Measurements from ENCODE around the gene SMAD7. TPM values are rescaled to one million over a fixed set of nuclear protein-coding genes. Genes with fewer than 3 reads are reported as not detected.

SMAD7 gene
- total RNA-seq, 4 donors from 2014 or later, result 41.2 to 76.0 (median 55.2) TPM

DNA sequence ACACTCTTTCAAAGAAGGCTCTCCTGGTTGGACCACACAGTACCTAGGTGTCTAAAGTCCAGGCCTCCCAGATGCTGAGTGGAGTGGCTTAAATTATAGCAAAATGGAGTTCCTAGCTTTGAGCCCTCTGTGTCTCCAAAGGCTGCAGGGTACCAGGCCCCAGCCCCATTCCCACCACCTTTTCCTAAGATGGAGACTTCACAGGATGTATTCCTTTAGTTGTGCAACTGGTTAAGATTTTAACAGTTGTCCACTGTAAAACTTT lies 4.9 kb downstream of the SMAD7 start:
- peak overlapping the region in 1 of 2 donors; percentile 97 for H3K4me3 ChIP-seq
- ATAC-seq, result no peak
- peaks cover 0 to 8% of the 10 kb centered on the region in 2 donors for H3K36me3 ChIP-seq
- H3K9me3 ChIP-seq, result no peaks in the 10 kb centered on the region
- no peaks in the 10 kb centered on the region for H3K27me3 ChIP-seq
- peaks cover 14 to 75% (median 56%) of the 10 kb centered on the region in 3 donors for H3K4me1 ChIP-seq
- H3K27ac ChIP-seq, result peak overlapping the region in 3 of 4 donors; percentile 67 to 98 (median 93)
- TF ChIP-seq EP300 (IDR thresholded peaks at IDR 0.05) (no peak), POLR2AphosphoS5 (IDR thresholded peaks at IDR 0.05) (no peak), POLR2A (IDR thresholded peaks at IDR 0.05) (no peak)
- TF ChIP-seq, protein P1, sequence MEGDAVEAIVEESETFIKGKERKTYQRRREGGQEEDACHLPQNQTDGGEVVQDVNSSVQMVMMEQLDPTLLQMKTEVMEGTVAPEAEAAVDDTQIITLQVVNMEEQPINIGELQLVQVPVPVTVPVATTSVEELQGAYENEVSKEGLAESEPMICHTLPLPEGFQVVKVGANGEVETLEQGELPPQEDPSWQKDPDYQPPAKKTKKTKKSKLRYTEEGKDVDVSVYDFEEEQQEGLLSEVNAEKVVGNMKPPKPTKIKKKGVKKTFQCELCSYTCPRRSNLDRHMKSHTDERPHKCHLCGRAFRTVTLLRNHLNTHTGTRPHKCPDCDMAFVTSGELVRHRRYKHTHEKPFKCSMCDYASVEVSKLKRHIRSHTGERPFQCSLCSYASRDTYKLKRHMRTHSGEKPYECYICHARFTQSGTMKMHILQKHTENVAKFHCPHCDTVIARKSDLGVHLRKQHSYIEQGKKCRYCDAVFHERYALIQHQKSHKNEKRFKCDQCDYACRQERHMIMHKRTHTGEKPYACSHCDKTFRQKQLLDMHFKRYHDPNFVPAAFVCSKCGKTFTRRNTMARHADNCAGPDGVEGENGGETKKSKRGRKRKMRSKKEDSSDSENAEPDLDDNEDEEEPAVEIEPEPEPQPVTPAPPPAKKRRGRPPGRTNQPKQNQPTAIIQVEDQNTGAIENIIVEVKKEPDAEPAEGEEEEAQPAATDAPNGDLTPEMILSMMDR (IDR thresholded peaks at IDR 0.05), result no peak

DNA sequence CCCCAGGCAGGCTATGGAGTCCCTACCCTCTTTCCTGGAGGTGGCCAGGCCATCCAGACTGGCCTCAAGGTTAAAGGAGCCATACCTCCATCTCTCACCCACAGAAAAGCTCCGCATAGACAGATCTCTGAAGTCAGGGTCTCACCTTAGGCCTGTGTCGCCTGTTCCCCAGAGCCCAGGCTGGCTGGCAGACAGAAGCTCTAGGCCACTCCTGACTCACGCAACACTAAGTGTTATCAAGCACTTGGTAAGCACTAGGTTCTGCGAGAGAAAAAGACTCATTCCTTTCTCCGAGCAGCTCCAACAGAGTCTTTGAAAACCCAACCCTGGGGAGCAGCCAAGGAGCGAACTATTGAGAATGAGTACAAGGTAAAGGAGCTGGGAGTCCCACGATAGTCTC lies 6.1 kb downstream of the SMAD7 start:
- ATAC-seq, result no peak
- peaks cover 0 to 8% of the 10 kb centered on the region in 2 donors for H3K36me3 ChIP-seq
- WGBS, 2 donors (ENCODE audit: low coverage in 1 of 2), result 71% methylated on average over 3 of the region's 7 CpGs; no CpG with 5 or more reads in 1 of the 2 donors
- TF ChIP-seq POLR2A (IDR thresholded peaks at IDR 0.05) (no peak), EP300 (IDR thresholded peaks at IDR 0.05) (no peak), POLR2AphosphoS5 (IDR thresholded peaks at IDR 0.05) (no peak)
- TF ChIP-seq, protein P1 (IDR thresholded peaks at IDR 0.05), result no peak
- H3K27me3 ChIP-seq, result no peaks in the 10 kb centered on the region
- peak overlapping the region in 1 of 2 donors; percentile 97 for H3K4me3 ChIP-seq
- H3K9me3 ChIP-seq, result no peaks in the 10 kb centered on the region
- H3K4me1 ChIP-seq, result peaks cover 20 to 88% (median 68%) of the 10 kb centered on the region in 3 donors
- H3K27ac ChIP-seq, result peak overlapping the region; percentile 5 to 98 (median 88)

DNA sequence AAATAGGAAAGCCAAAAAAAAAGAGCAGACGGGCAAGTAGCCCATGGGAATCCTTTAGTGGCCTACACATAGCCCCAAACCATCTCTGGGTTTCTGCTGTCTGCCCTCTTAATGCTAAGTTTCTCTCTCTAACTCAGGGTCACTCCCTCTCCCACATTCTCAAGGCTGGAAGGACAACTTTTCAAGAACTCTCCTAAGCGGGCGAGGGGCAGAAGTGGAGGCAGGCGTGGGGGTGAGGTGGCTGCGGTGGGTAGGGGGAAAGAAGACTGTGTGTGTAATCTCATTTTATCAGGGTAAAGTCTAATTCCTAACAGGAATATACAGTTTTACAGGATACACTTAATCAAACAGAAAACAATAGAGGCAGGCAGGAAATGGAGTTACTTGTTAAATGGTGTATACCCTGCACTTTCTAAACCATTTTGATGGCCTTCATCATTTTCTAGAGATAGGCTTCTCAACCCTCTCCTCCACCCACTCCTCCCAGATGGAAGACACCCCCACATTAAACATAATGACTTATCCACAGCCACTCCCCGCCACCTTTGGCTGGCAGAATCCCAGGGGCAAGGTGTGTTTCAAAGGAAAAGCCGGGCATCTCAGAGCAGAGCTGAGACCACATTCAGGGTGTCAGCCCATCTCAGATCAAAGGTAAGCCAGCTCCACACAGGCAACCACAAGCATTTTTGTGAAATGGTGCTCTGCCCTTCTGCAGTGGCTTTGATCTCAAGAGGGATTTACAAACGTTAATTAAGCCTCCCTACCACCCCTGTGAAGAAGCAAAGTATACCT lies 6.8 kb downstream of the SMAD7 start:
- H3K27me3 ChIP-seq, result no peaks in the 10 kb centered on the region
- H3K9me3 ChIP-seq, result no peaks in the 10 kb centered on the region
- TF ChIP-seq POLR2AphosphoS5 (IDR thresholded peaks at IDR 0.05), result no peak
- no peak for TF ChIP-seq EP300 (IDR thresholded peaks at IDR 0.05)
- TF ChIP-seq POLR2A (IDR thresholded peaks at IDR 0.05), result no peak
- TF ChIP-seq, protein P1 (IDR thresholded peaks at IDR 0.05), result no peak
- H3K27ac ChIP-seq, result peak overlapping the region; percentile 5 to 98 (median 88)
- peaks cover 20 to 95% (median 75%) of the 10 kb centered on the region in 3 donors for H3K4me1 ChIP-seq
- WGBS, 2 donors (ENCODE audit: low coverage in 1 of 2), result 77 to 80% methylated on average over 5 to 6 of the region's 8 CpGs
- ATAC-seq, result no peak
- peaks cover 0 to 8% of the 10 kb centered on the region in 2 donors for H3K36me3 ChIP-seq
- no peak overlapping the region for H3K4me3 ChIP-seq

DNA sequence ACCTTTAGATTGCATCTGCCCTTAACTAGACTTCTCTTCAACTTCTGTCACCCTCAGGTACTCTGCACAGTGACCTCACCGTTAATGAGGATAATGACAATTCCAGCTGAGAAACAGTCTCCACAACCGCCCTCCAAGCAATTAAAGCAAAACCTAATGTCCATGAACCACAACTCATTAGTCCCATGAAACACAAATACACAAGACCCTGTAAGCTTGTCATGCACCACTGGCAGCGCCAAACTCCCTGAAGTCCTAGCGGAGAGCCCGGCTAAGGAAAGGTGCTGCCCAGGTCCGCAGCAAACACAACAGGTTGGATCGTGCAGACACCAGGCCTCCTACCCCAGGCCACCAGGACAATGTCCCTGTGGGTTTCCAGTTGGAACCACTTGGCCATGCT lies 7.4 kb downstream of the SMAD7 start:
- no peak for TF ChIP-seq EP300 (IDR thresholded peaks at IDR 0.05)
- no peak for TF ChIP-seq POLR2A (IDR thresholded peaks at IDR 0.05)
- TF ChIP-seq, protein P1 (IDR thresholded peaks at IDR 0.05), result no peak
- TF ChIP-seq POLR2AphosphoS5 (IDR thresholded peaks at IDR 0.05), result no peak
- ATAC-seq, result no peak
- Histone ChIP-seq H3K4me1 (peaks cover 20 to 100% (median 81%) of the 10 kb centered on the region in 3 donors), H3K4me3 (no peak overlapping the region), H3K36me3 (peaks cover 0 to 8% of the 10 kb centered on the region in 2 donors), H3K9me3 (no peaks in the 10 kb centered on the region), H3K27ac (peak overlapping the region in 3 of 4 donors; percentile 83 to 98 (median 93)), H3K27me3 (no peaks in the 10 kb centered on the region)
- WGBS, 2 donors (ENCODE audit: low coverage in 1 of 2), result 77 to 89% methylated on average over 5 of the region's 7 CpGs
